PC-9 (cell line): ENCODE measurements around the gene SLC15A2. TPM values are rescaled to one million over a fixed set of nuclear protein-coding genes. Genes with fewer than 3 reads are reported as not detected.

Experiments
- BruUV-seq: library from RNA; stranded (reverse); fragments of 400-500 nt; replicated peaks from 2 replicates; lab custom pipeline; 2021; lab: Mats Ljungman, UMichigan
- CTCF ChIA-PET: fragments of 300-600 bp; sonication (Branson Sonifier 250); formaldehyde crosslinking; loops from one replicate; lab custom pipeline; 2022; ENCODE audit warnings: antibody characterized with exemption; lab: Charles Lee
- POLR2A ChIA-PET: fragments of 300-600 bp; sonication (Branson Sonifier 250); formaldehyde crosslinking; loops from one replicate; lab custom pipeline; 2022; ENCODE audit warnings: antibody characterized with exemption; ENCODE audit not compliant: unreplicated experiment; lab: Charles Lee
- DNase-seq, 2 experiments: peaks; one replicate each; pipeline versions ENCODE4 v3.0.0 to v3.0.0-alpha.2; 2015 to 2022; ENCODE audit warnings: mixed read lengths in 1 of 2
- H2AFZ ChIP-seq: fragments of 200-600 bp; sonication (generic); 2 replicates; pipeline ENCODE4 v1.8.1; 2017; ENCODE audit warnings: antibody characterized with exemption
- H3F3A ChIP-seq: fragments of 200-600 bp; sonication (generic); 2 replicates; pipeline ENCODE4 v1.8.1; 2017; ENCODE audit warnings: antibody characterized with exemption, mild to moderate bottlenecking, low read depth; ENCODE audit not compliant: insufficient read depth
- H3K27ac ChIP-seq: fragments of 200-600 bp; sonication (generic); 2 replicates; pipeline ENCODE4 v1.6.1; 2016; ENCODE audit warnings: mixed run types
- H3K27me3 ChIP-seq: fragments of 200-600 bp; sonication (generic); 2 replicates; pipeline ENCODE4 v1.6.1; 2016; ENCODE audit warnings: low read depth, mixed run types; ENCODE audit not compliant: insufficient read depth
- H3K36me3 ChIP-seq: fragments of 200-600 bp; sonication (generic); 2 replicates; pipeline ENCODE4 v1.6.1; 2016; ENCODE audit warnings: low read depth, mixed run types
- H3K4me1 ChIP-seq: fragments of 200-600 bp; sonication (generic); replicated peaks from 2 replicates; pipeline ENCODE4 v1.6.1; 2016; ENCODE audit warnings: mixed run types; ENCODE audit not compliant: insufficient read depth
- H3K4me2 ChIP-seq: fragments of 200-600 bp; sonication (generic); 2 replicates; pipeline ENCODE4 v1.6.1; 2017; ENCODE audit warnings: mixed run types
- H3K4me3 ChIP-seq: fragments of 200-600 bp; sonication (generic); 2 replicates; pipeline ENCODE4 v1.6.1; 2016; ENCODE audit warnings: mixed run types
- H3K79me2 ChIP-seq: fragments of 200-600 bp; sonication (generic); 2 replicates; pipeline ENCODE4 v1.6.1; 2017; ENCODE audit warnings: low read depth, mixed run types
- H3K9me2 ChIP-seq: fragments of 200-600 bp; sonication (generic); 2 replicates; pipeline ENCODE4 v1.8.1; 2017; ENCODE audit warnings: mild to moderate bottlenecking; ENCODE audit not compliant: insufficient read depth
- H3K9me3 ChIP-seq: fragments of 200-600 bp; sonication (generic); 2 replicates; pipeline ENCODE4 v1.8.1; 2016; ENCODE audit warnings: low read depth; ENCODE audit not compliant: insufficient read depth
- H4K20me1 ChIP-seq: fragments of 200-600 bp; sonication (generic); 2 replicates; pipeline ENCODE4 v1.8.1; 2017; ENCODE audit not compliant: insufficient read depth
- CTCF ChIP-seq: fragments of 200-600 bp; sonication (generic); conservative IDR thresholded peaks from 2 replicates; pipeline ENCODE4 v1.6.1; 2017; ENCODE audit warnings: mixed run types, antibody characterized with exemption, mild to moderate bottlenecking, moderate library complexity
- EZH2 ChIP-seq: fragments of 200-600 bp; sonication (generic); IDR thresholded peaks from 2 replicates; pipeline ENCODE4 v1.8.0; 2017; ENCODE audit warnings: antibody characterized with exemption, low read depth
- intact Hi-C: fragments of 100-400 bp; cut with micrococcal nuclease; formaldehyde crosslinking; loops from one replicate; pipeline ENCODE4 v1.10.0; 2022; ENCODE audit not compliant: unreplicated experiment
- total RNA-seq: library from RNA; stranded (reverse); gene quantifications from 2 replicates; pipeline ENCODE4 v1.2.3, GENCODE V29; 2021

SLC15A2 gene
- total RNA-seq, 1 experiment from 2014 or later: 2.8 TPM

GRCh38 chr3:121980450-121980796, 86.2 kb downstream of the SLC15A2 start:
- TF ChIP-seq CTCF (no peak), EZH2 (no peak)
- Histone ChIP-seq H2AFZ (peak overlapping the region; percentile 18; the same call in 1 of the 2 replicates), H3K4me3 (no peak overlapping the region), H3K36me3 (no peaks in the 10 kb centered on the region), H4K20me1 (no peaks in the 10 kb centered on the region), H3K79me2 (no peaks in the 10 kb centered on the region), H3K27me3 (no peaks in the 10 kb centered on the region), H3K4me2 (peak overlapping the region; percentile 42), H3K4me1 (peaks cover 18% of the 10 kb centered on the region), H3K27ac (peak overlapping the region; percentile 60), H3K9me3 (peaks cover 8% of the 10 kb centered on the region; the same call in 1 of the 2 replicates), H3F3A (no peaks in the 10 kb centered on the region; the same call in 1 of the 2 replicates), H3K9me2 (no peaks in the 10 kb centered on the region)
- no TSS peak for BruUV-seq
- intact Hi-C loops: no loop called here
- CTCF ChIA-PET: no interaction called here
- POLR2A ChIA-PET: no interaction called here
- DNase-seq: no peak

- no TSS peak for BruUV-seq
- Histone ChIP-seq H3K4me3 (no peak overlapping the region), H3K27ac (no peak overlapping the region)
Measured at GRCh38 chr3:121981473-121981872, 87.3 kb downstream of the SLC15A2 start.

GRCh38 chr3:121985846-121986245, 91.6 kb downstream of the SLC15A2 start:
- Histone ChIP-seq H3K9me3 (peaks cover 8% of the 10 kb centered on the region; the same call in 1 of the 2 replicates), H3K4me1 (no peaks in the 10 kb centered on the region), H3K79me2 (no peaks in the 10 kb centered on the region), H3K9me2 (no peaks in the 10 kb centered on the region), H3K4me3 (no peak overlapping the region), H3K36me3 (no peaks in the 10 kb centered on the region), H3K4me2 (no peak overlapping the region), H3F3A (no peaks in the 10 kb centered on the region), H4K20me1 (no peaks in the 10 kb centered on the region), H3K27me3 (no peaks in the 10 kb centered on the region), H3K27ac (no peak overlapping the region), H2AFZ (no peak overlapping the region)
- DNase-seq: no peak
- POLR2A ChIA-PET: no interaction called here
- BruUV-seq: no TSS peak
- no peak for TF ChIP-seq EZH2
- no peak for TF ChIP-seq CTCF
- intact Hi-C loops: no loop called here
- CTCF ChIA-PET: no interaction called here

More at GRCh38 chr3:121981473-121981872, 87.3 kb downstream of the SLC15A2 start:
- H3K9me3 ChIP-seq: peaks cover 8% of the 10 kb centered on the region; the same call in 1 of the 2 replicates
- ChIA-PET POLR2A (no interaction called here), CTCF (no interaction called here)
- TF ChIP-seq EZH2 (no peak), CTCF (no peak)
- no peak for DNase-seq
- no peaks in the 10 kb centered on the region; the same call in 1 of the 2 replicates for H3F3A ChIP-seq
- H3K4me2 ChIP-seq: no peak overlapping the region
- H3K4me1 ChIP-seq: peaks cover 18% of the 10 kb centered on the region
- no peaks in the 10 kb centered on the region for H3K36me3 ChIP-seq
- no peaks in the 10 kb centered on the region for H3K9me2 ChIP-seq
- H3K79me2 ChIP-seq: no peaks in the 10 kb centered on the region
- H3K27me3 ChIP-seq: no peaks in the 10 kb centered on the region
- H2AFZ ChIP-seq: no peak overlapping the region
- no peaks in the 10 kb centered on the region for H4K20me1 ChIP-seq
- intact Hi-C loops: no loop called here
